ENCODE data around the gene SCAMP3. TPM values are rescaled to one million over a fixed set of nuclear protein-coding genes. Genes with fewer than 3 reads are reported as not detected.
"Not testable (repeated sequence)": the region's sequence is repeated elsewhere in the genome, so short reads cannot be mapped to it uniquely, and the experiment has no call there.

The SCAMP3 gene
- polyA plus RNA-seq, 3 donors from 2014 or later: 101 to 182 (median 140) TPM

GRCh38 chr1:155226910-155227260 is 35.3 kb downstream of the SCAMP3 start:
- H3K4me1 Mint-ChIP-seq: peaks cover 23 to 25% of the 10 kb centered on the region in 2 donors
- peak overlapping the region; percentile 76 to 92 (median 87) for H3K4me3 Mint-ChIP-seq
- H3K9me3 Mint-ChIP-seq: no peaks in the 10 kb centered on the region
- H3K27ac Mint-ChIP-seq: peak overlapping the region; percentile 84 to 95 (median 92)
- peak in 1 of 3 donors; percentile 46 for DNase-seq
- H3K36me3 Mint-ChIP-seq: no peaks in the 10 kb centered on the region
- peaks cover 7 to 14% (median 12%) of the 10 kb centered on the region in 3 donors for H3K27me3 Mint-ChIP-seq (ENCODE audit: low read depth in 3 of 3)

- H3K4me3 Mint-ChIP-seq: peak overlapping the region; percentile 76 to 92 (median 87)
- H3K9me3 Mint-ChIP-seq: no peaks in the 10 kb centered on the region
- H3K36me3 Mint-ChIP-seq: no peaks in the 10 kb centered on the region
- DNase-seq: peak; percentile 79 to 80 (median 79)
- peaks cover 7 to 14% (median 12%) of the 10 kb centered on the region in 3 donors for H3K27me3 Mint-ChIP-seq (ENCODE audit: low read depth in 3 of 3)
- peaks cover 23 to 25% of the 10 kb centered on the region in 2 donors for H3K4me1 Mint-ChIP-seq
- peak overlapping the region; percentile 84 to 95 (median 92) for H3K27ac Mint-ChIP-seq
Observed at GRCh38 chr1:155226188-155226909, 35.8 kb downstream of the SCAMP3 start.

- not testable (repeated sequence) for DNase-seq, H3K9me3 Mint-ChIP-seq, H3K36me3 Mint-ChIP-seq
- Mint-ChIP-seq H3K4me1 (peaks cover 26 to 30% of the 10 kb centered on the region in 2 donors), H3K27ac (peak overlapping the region in 4 of 6 donors; percentile 35 to 84 (median 44)), H3K27me3 (ENCODE audit: low read depth in 3 of 3) (peaks cover 7 to 14% (median 12%) of the 10 kb centered on the region in 3 donors), H3K4me3 (peak overlapping the region in 1 of 5 donors; percentile 15)
Observed at GRCh38 chr1:155225404-155225759, 36.8 kb downstream of the SCAMP3 start.

- Mint-ChIP-seq H3K36me3 (no peaks in the 10 kb centered on the region), H3K4me3 (no peak overlapping the region), H3K4me1 (peaks cover 47 to 49% of the 10 kb centered on the region in 2 donors), H3K27me3 (ENCODE audit: low read depth in 3 of 3) (peaks cover 10 to 18% (median 16%) of the 10 kb centered on the region in 3 donors), H3K27ac (no peak overlapping the region), H3K9me3 (no peaks in the 10 kb centered on the region)
- DNase-seq: no peak
Observed at GRCh38 chr1:155223047-155223446, 39.1 kb downstream of the SCAMP3 start.

- DNase-seq: peak in 2 of 3 donors; percentile 18 to 20
- not testable (repeated sequence) for H3K27me3 Mint-ChIP-seq (ENCODE audit: low read depth in 3 of 3); H3K36me3 Mint-ChIP-seq; H3K9me3 Mint-ChIP-seq
- Mint-ChIP-seq H3K4me3 (peak overlapping the region in 2 of 5 donors; percentile 72 to 79), H3K27ac (peak overlapping the region; percentile 88 to 98 (median 92)), H3K4me1 (peaks cover 24 to 29% of the 10 kb centered on the region in 2 donors)
Observed at GRCh38 chr1:155220211-155220965, 41.8 kb downstream of the SCAMP3 start.

GRCh38 chr1:155219592-155220031 is 42.5 kb downstream of the SCAMP3 start:
- H3K27me3 Mint-ChIP-seq (ENCODE audit: low read depth in 3 of 3): peaks cover 4 to 6% (median 5%) of the 10 kb centered on the region in 3 donors
- peaks cover 24 to 29% of the 10 kb centered on the region in 2 donors for H3K4me1 Mint-ChIP-seq
- peak overlapping the region; percentile 88 to 98 (median 92) for H3K27ac Mint-ChIP-seq
- DNase-seq: peak; percentile 72 to 76 (median 74)
- no peaks in the 10 kb centered on the region for H3K9me3 Mint-ChIP-seq
- H3K36me3 Mint-ChIP-seq: peaks cover 0 to 7% (median 0%) of the 10 kb centered on the region in 3 donors
- H3K4me3 Mint-ChIP-seq: peak overlapping the region; percentile 66 to 80 (median 79)

GRCh38 chr1:155218854-155219591 is 43.1 kb downstream of the SCAMP3 start:
- Mint-ChIP-seq H3K27me3 (ENCODE audit: low read depth in 3 of 3) (peaks cover 4 to 6% (median 5%) of the 10 kb centered on the region in 3 donors), H3K9me3 (no peaks in the 10 kb centered on the region), H3K36me3 (peaks cover 0 to 7% (median 0%) of the 10 kb centered on the region in 3 donors), H3K4me3 (peak overlapping the region; percentile 66 to 80 (median 79)), H3K4me1 (peaks cover 24 to 29% of the 10 kb centered on the region in 2 donors), H3K27ac (peak overlapping the region; percentile 88 to 98 (median 92))
- DNase-seq: peak; percentile 36 to 45 (median 42)

GRCh38 chr1:155214702-155215101 is 47.5 kb downstream of the SCAMP3 start:
- Mint-ChIP-seq H3K27ac (peak overlapping the region in 1 of 6 donors; percentile 25), H3K4me1 (peaks cover 13 to 26% of the 10 kb centered on the region in 2 donors)
- H3K9me3 Mint-ChIP-seq; H3K36me3 Mint-ChIP-seq; H3K27me3 Mint-ChIP-seq (ENCODE audit: low read depth in 3 of 3); DNase-seq; H3K4me3 Mint-ChIP-seq: not testable (repeated sequence)

- not testable (repeated sequence) for DNase-seq; H3K9me3 Mint-ChIP-seq; H3K27me3 Mint-ChIP-seq (ENCODE audit: low read depth in 3 of 3); H3K36me3 Mint-ChIP-seq; H3K27ac Mint-ChIP-seq; H3K4me3 Mint-ChIP-seq
- peaks cover 15 to 27% of the 10 kb centered on the region in 2 donors for H3K4me1 Mint-ChIP-seq
Observed at GRCh38 chr1:155212051-155212440, 50.1 kb downstream of the SCAMP3 start.

GRCh38 chr1:155211381-155212050 is 50.6 kb downstream of the SCAMP3 start:
- Mint-ChIP-seq H3K4me3 (peak overlapping the region in 1 of 5 donors; percentile 6), H3K27me3 (ENCODE audit: low read depth in 3 of 3) (peaks cover 7 to 10% (median 9%) of the 10 kb centered on the region in 3 donors), H3K4me1 (peaks cover 19 to 32% of the 10 kb centered on the region in 2 donors)
- not testable (repeated sequence) for DNase-seq, H3K27ac Mint-ChIP-seq, H3K9me3 Mint-ChIP-seq, H3K36me3 Mint-ChIP-seq

- Mint-ChIP-seq H3K4me3 (peak overlapping the region in 4 of 5 donors; percentile 32 to 89 (median 86)), H3K27ac (peak overlapping the region in 5 of 6 donors; percentile 5 to 92 (median 19)), H3K9me3 (no peaks in the 10 kb centered on the region), H3K27me3 (ENCODE audit: low read depth in 3 of 3) (peaks cover 7 to 12% (median 9%) of the 10 kb centered on the region in 3 donors), H3K4me1 (peaks cover 19 to 32% of the 10 kb centered on the region in 2 donors), H3K36me3 (peaks cover 0 to 7% (median 0%) of the 10 kb centered on the region in 3 donors)
- DNase-seq: no peak
Observed at GRCh38 chr1:155210314-155211104, 51.7 kb downstream of the SCAMP3 start.

- Mint-ChIP-seq H3K27me3 (ENCODE audit: low read depth in 3 of 3) (peaks cover 7 to 12% (median 8%) of the 10 kb centered on the region in 3 donors), H3K36me3 (no peaks in the 10 kb centered on the region), H3K27ac (peak overlapping the region; percentile 77 to 95 (median 92)), H3K4me3 (peak overlapping the region; percentile 86 to 89 (median 87)), H3K4me1 (peaks cover 19 to 32% of the 10 kb centered on the region in 2 donors), H3K9me3 (no peaks in the 10 kb centered on the region)
- DNase-seq: no peak
Observed at GRCh38 chr1:155209312-155209721, 52.8 kb downstream of the SCAMP3 start.
